Common myeloid progenitor, CD34-positive (primary cell): ENCODE data around the gene MSMP.

ENCODE experiments used
- CTCF ChIA-PET: fragments of 350-600 bp; sonication (Branson Sonifier 250); formaldehyde crosslinking; loops from one replicate; lab custom pipeline; 2021; ENCODE audit warnings: antibody characterized with exemption; lab: Charles Lee
- POLR2A ChIA-PET: fragments of 350-600 bp; sonication (Branson Sonifier 250); formaldehyde crosslinking; loops from one replicate; lab custom pipeline; 2021; ENCODE audit warnings: antibody characterized with exemption; lab: Charles Lee
- DNase-seq, 3 donors: peaks; one replicate each; pipeline versions ENCODE4 v3.0.0 to v3.0.0-alpha.2; 2013
- H3K27ac ChIP-seq, 2 experiments: 1 replicate in 1 of 2; 2 replicates in 1 of 2; pipeline ENCODE4 v1.7.0; 2013; ENCODE audit warnings: inconsistent platforms in 2 of 2, low read length in 2 of 2, mild to moderate bottlenecking in 2 of 2, low read depth in 1 of 2, moderate library complexity in 1 of 2; ENCODE audit not compliant: severe bottlenecking in 2 of 2, insufficient read depth in 1 of 2, poor library complexity in 1 of 2
- H3K27me3 ChIP-seq, 5 experiments: replicated peaks in 2 of 5; 1 replicate in 3 of 5; 2 replicates in 2 of 5; pipeline versions ENCODE4 v1.6.1 to v1.7.0; 2013; ENCODE audit warnings: low read length in 4 of 5, mild to moderate bottlenecking in 2 of 5, moderate library complexity in 2 of 5, inconsistent platforms in 1 of 5; ENCODE audit not compliant: insufficient read depth in 5 of 5, control insufficient read depth in 4 of 5
- H3K36me3 ChIP-seq, 4 experiments: 1 replicate in 2 of 4; 2 replicates in 2 of 4; pipeline versions ENCODE4 v1.6.1 to v1.7.0; 2013; ENCODE audit warnings: low read length in 3 of 4, control low read depth in 1 of 4, mild to moderate bottlenecking in 1 of 4; ENCODE audit not compliant: control insufficient read depth in 4 of 4, insufficient read depth in 4 of 4
- H3K4me1 ChIP-seq, 4 experiments: 1 replicate in 3 of 4; 2 replicates in 1 of 4; pipeline versions ENCODE4 v1.6.1 to v1.7.1; 2013; ENCODE audit warnings: low read length in 3 of 4, mild to moderate bottlenecking in 3 of 4, control low read depth in 1 of 4, inconsistent platforms in 1 of 4, moderate library complexity in 1 of 4; ENCODE audit not compliant: control insufficient read depth in 4 of 4, insufficient read depth in 4 of 4; ENCODE audit errors: control extremely low read depth in 1 of 4
- H3K4me3 ChIP-seq, 7 experiments: 1 replicate in 4 of 7; 2 replicates in 3 of 7; pipeline versions ENCODE4 v1.5.1 to v1.7.0; 2013; ENCODE audit warnings: mild to moderate bottlenecking in 7 of 7, low read length in 6 of 7, moderate library complexity in 6 of 7, inconsistent platforms in 2 of 7, low read depth in 2 of 7, control low read depth in 1 of 7; ENCODE audit not compliant: insufficient read depth in 4 of 7, control insufficient read depth in 1 of 7; ENCODE audit errors: extremely low read depth in 1 of 7
- H3K9me3 ChIP-seq, 5 experiments: 1 replicate in 4 of 5; 2 replicates in 1 of 5; pipeline versions ENCODE4 v1.6.1 to v1.7.1; 2013; ENCODE audit warnings: low read length in 4 of 5, mild to moderate bottlenecking in 2 of 5, inconsistent platforms in 1 of 5, low read depth in 1 of 5, moderate library complexity in 1 of 5; ENCODE audit not compliant: control insufficient read depth in 4 of 5, insufficient read depth in 2 of 5; ENCODE audit errors: control extremely low read depth in 1 of 5
- WGBS: methylation state at CpG from one replicate; pipeline ENCODE4 v1.1.5; 2013; ENCODE audit not compliant: insufficient coverage; 5-methylcytosine and 5-hydroxymethylcytosine counted together

MSMP gene

DNA sequence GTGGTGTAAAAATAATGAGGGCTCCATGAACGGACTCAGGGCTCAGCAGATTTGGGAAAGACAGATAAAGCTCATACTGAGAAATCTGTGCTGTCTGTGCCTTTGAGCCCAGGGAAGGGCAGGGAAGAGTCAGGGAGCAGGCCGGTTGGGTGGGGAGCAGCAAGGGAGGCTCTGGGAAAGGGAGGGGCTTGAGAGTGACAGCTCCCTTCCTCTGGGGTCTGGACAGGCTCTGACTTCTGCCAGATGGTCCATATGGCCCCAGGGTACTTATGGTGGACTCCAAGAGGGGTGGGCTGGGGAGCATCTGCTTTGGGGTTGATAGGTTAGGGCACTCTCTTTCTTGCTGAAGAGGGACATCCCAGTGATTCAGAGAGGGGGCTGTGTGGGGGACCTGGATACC lies 39.4 kb upstream of the MSMP start:
- no peak for DNase-seq
- Histone ChIP-seq H3K27me3 (peaks cover 0 to 3% (median 0%) of the 10 kb centered on the region in 5 experiments), H3K9me3 (no peaks in the 10 kb centered on the region), H3K4me1 (peaks cover 0 to 20% (median 11%) of the 10 kb centered on the region in 4 experiments), H3K27ac (no peak overlapping the region), H3K4me3 (no peak overlapping the region), H3K36me3 (peaks cover 0 to 7% (median 4%) of the 10 kb centered on the region in 4 experiments)
- 93% methylated on average over 2 of the region's 2 CpGs for WGBS
- ChIA-PET POLR2A (no interaction called here), CTCF (interaction anchor here (0.6 to 2.8 kb wide), 8 partner anchors 10 to 464 kb away, joined by 3 to 27 read pairs (median 4); partner anchors contain the start of genes HINT2 and SPAG8)

GRCh38 chr9:35792826-35793225 lies 38.8 kb upstream of the MSMP start:
- POLR2A ChIA-PET: interaction anchor here (0.5 kb wide), 1 partner anchor 531 kb away, joined by 3 read pairs; no protein-coding TSS in a partner anchor
- H3K27ac ChIP-seq: no peak overlapping the region
- peaks cover 0 to 7% (median 4%) of the 10 kb centered on the region in 4 experiments for H3K36me3 ChIP-seq
- no peak overlapping the region for H3K4me3 ChIP-seq
- no peak for DNase-seq
- CTCF ChIA-PET: interaction anchor here (0.7 to 2.8 kb wide), 9 partner anchors 10 to 110 kb away, joined by 3 to 27 read pairs (median 4); partner anchors contain the start of genes HINT2 and SPAG8
- 98% methylated on average over 12 of the region's 14 CpGs for WGBS
- H3K27me3 ChIP-seq: peaks cover 0 to 3% (median 0%) of the 10 kb centered on the region in 5 experiments
- no peaks in the 10 kb centered on the region for H3K9me3 ChIP-seq
- H3K4me1 ChIP-seq: peaks cover 0 to 18% (median 10%) of the 10 kb centered on the region in 4 experiments

DNA sequence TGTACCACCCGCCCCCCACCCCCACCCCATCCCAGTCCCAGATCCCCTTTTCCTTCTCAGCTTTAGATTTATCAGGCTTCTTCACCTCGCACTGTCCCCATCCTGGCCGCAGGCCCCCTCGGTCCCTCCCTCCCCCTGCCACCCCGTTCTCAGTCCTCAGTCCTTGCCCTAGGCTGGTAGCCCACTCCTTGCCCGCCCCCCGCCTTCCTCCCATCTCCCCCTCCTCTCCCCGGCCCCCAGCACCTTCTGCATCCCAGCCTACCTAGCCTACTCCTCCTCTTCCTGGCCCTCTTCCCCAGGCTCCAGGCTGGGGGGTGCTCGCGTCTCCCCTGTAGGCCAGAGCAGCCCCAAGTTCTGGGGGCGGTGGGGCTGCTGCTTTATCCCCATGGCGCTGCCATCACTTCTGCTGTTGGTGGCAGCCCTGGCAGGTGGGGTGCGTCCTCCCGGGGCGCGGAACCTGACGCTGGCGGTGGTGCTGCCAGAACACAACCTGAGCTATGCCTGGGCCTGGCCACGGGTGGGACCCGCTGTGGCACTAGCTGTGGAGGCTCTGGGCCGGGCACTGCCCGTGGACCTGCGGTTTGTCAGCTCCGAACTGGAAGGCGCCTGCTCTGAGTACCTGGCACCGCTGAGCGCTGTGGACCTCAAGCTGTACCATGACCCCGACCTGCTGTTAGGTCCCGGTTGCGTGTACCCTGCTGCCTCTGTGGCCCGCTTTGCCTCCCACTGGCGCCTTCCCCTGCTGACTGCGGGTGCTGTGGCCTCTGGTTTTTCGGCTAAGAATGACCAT lies 38.1 kb upstream of the MSMP start:
- Histone ChIP-seq H3K27me3 (peaks cover 0 to 3% (median 0%) of the 10 kb centered on the region in 5 experiments), H3K4me1 (peaks cover 0 to 18% (median 10%) of the 10 kb centered on the region in 4 experiments), H3K4me3 (peak overlapping the region in 2 of 7 experiments; percentile 57 to 70), H3K36me3 (peaks cover 0 to 7% (median 4%) of the 10 kb centered on the region in 4 experiments), H3K9me3 (no peaks in the 10 kb centered on the region), H3K27ac (no peak overlapping the region)
- POLR2A ChIA-PET: interaction anchor here (0.5 kb wide), 1 partner anchor 531 kb away, joined by 3 read pairs; no protein-coding TSS in a partner anchor
- DNase-seq: no peak
- WGBS: 96% methylated on average over 28 of the region's 34 CpGs
- CTCF ChIA-PET: interaction anchor here (0.7 to 2.8 kb wide), 11 partner anchors 9 to 111 kb away, joined by 3 to 28 read pairs (median 4); partner anchors contain the start of genes HINT2 and SPAG8

DNA sequence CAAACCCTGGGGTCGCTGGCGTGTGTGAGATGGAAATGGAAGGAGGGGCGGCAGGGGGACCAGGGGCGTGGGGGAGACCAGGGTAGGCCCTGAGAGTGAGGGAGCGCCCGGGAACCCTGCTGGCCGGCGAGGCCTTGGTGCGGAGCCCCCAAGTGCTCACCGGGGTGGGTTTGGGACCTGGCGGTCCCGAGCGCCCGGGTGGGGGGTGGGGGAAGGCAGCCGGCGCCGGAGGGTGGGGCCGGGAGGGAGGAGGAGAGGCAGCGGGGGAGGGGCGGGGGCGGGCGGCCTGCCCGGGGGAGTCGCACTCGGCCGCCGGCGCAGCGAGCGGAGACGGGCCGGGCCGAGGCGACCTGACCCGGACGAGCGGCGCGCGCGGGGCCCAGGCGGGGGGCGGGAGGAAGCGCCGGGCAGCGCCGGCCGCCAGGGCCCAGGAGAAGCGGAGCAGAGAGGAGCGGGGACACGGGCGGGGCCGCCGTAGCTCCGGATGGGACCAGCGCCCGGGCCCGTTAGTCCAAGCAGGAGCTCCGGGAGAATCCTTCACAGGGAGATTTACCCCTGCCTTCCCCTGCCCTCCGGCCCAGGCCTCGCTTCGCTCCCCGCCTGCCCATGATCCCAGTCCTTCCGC lies 37.3 kb upstream of the MSMP start, which contains the start of gene NPR2:
Gene NPR2, plus strand, starts transcription at position 295 of the 625 bp plus-strand sequence. CDS start 818 bp downstream, outside the sequence.
- ChIA-PET POLR2A (no interaction called here), CTCF (interaction anchor here (1.2 to 2.8 kb wide), 6 partner anchors 21 to 91 kb away, joined by 4 to 28 read pairs (median 21); partner anchors contain the start of genes HINT2 and SPAG8)
- WGBS: 13% methylated on average over 41 of the region's 64 CpGs
- H3K9me3 ChIP-seq: no peaks in the 10 kb centered on the region
- no peak for DNase-seq
- H3K27me3 ChIP-seq: peaks cover 0 to 3% (median 0%) of the 10 kb centered on the region in 5 experiments
- no peak within 1 kb of the TSS for H3K27ac ChIP-seq
- H3K36me3 ChIP-seq: peaks cover 0 to 7% (median 4%) of the 10 kb centered on the region in 4 experiments
- peaks cover 0 to 18% (median 10%) of the 10 kb centered on the region in 4 experiments for H3K4me1 ChIP-seq
- peak within 1 kb of the TSS in 3 of 7 experiments; percentile 35 to 70 (median 57) for H3K4me3 ChIP-seq

DNA sequence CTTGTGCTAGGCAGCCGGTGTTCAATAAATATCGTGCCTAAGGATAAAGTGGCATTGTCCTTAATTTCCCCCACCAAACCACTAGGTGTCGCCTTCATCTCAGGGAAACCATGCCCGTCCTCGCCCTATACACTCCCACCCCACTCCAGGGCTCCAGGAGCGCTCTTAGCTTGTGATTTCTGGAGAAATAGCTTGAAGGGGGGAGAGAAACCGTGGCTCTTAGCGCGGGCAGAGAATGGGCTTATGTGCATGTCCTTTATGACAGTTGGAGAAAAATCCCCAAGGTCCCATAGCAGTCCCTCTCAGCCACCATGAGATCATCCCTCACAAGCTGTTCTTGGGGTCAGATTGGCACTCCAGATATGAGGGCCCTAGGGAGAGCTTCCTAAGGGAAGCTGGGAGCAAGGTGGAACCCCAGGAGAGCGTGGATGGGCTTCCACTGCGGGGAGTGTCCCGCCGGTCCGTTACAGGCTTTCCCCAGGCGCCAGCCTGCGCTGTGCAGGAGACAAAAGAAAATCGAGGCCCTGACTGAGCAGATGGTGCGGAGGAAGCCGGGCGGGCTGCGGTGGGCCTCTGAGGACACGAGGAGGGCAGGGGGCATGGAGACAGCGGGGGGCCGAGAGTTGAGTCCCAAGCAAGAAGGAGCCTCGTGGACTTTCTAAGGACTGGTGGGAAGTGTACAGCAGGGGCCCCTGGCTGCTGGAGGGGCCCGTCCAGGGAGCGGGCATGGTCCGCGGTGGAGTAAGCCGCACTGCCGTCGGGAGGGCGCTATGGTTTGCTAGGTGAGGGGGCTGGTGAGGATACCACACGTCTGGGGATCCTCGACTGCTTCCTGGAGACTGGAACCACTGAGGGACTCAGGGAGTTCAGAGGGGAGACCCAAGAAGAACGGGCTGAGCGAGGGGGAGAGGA lies 36.6 kb upstream of the MSMP start:
- CTCF ChIA-PET: interaction anchor here (0.5 to 7.4 kb wide), 37 partner anchors 9 to 158 kb away, joined by 3 to 103 read pairs (median 6); partner anchors contain the start of genes HINT2, MSMP, OR13J1 and SPAG8
- Histone ChIP-seq H3K9me3 (no peaks in the 10 kb centered on the region), H3K27ac (no peak overlapping the region), H3K4me3 (peak overlapping the region in 1 of 7 experiments; percentile 35), H3K4me1 (peaks cover 0 to 18% (median 10%) of the 10 kb centered on the region in 4 experiments), H3K27me3 (peaks cover 0 to 3% (median 0%) of the 10 kb centered on the region in 5 experiments), H3K36me3 (peaks cover 0 to 11% (median 5%) of the 10 kb centered on the region in 4 experiments)
- 60% methylated on average over 34 of the region's 37 CpGs for WGBS
- POLR2A ChIA-PET: interaction anchor here (1.2 kb wide), 1 partner anchor 36 kb away, joined by 3 read pairs; no protein-coding TSS in a partner anchor
- peak; percentile 68 to 80 (median 72) for DNase-seq

DNA sequence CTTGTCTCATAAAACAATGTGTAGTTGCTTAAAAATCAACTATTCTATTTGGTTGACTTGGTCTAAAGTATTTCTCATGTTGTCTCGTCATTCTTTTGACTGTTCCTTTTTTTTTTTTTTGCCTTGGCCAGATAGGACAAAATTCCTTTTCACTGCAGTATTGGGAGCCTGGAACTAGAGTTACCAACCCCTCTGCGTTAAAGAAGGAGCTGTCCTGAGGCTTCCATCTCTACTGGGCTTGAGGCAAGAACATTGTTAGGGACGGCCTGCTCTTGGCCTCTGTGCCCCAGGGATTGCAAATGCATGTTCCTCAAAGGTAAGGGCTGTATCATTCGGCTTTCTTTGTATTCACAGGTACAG lies 35.9 kb upstream of the MSMP start:
- Histone ChIP-seq H3K4me1 (peaks cover 0 to 18% (median 10%) of the 10 kb centered on the region in 4 experiments), H3K4me3 (no peak overlapping the region), H3K36me3 (peaks cover 0 to 14% (median 7%) of the 10 kb centered on the region in 4 experiments), H3K27ac (no peak overlapping the region), H3K9me3 (no peaks in the 10 kb centered on the region), H3K27me3 (peaks cover 0 to 3% (median 0%) of the 10 kb centered on the region in 5 experiments)
- POLR2A ChIA-PET: interaction anchor here (0.6 to 1.2 kb wide), 2 partner anchors 36 to 78 kb away, joined by 3 read pairs; no protein-coding TSS in a partner anchor
- no peak for DNase-seq
- CTCF ChIA-PET: interaction anchor here (0.6 to 7.4 kb wide), 37 partner anchors 8 to 159 kb away, joined by 3 to 103 read pairs (median 6); partner anchors contain the start of genes HINT2, MSMP, OR13J1 and SPAG8
- 43% methylated on average over 4 of the region's 4 CpGs for WGBS
